WERI-Rb-1 (cell line): ENCODE measurements around the gene FAM120AOS.

Experiments
- DNase-seq: peaks from one replicate; pipeline ENCODE4 v3.0.0-alpha.2; 2020
- H3K27ac ChIP-seq: fragments of 250-450 bp; sonication (Bioruptor Pico); 2 replicates; pipeline ENCODE4 v1.5.1; 2020; ENCODE audit warnings: mild to moderate bottlenecking, moderate library complexity
- H3K27me3 ChIP-seq: fragments of 250-450 bp; sonication (Bioruptor Pico); 2 replicates; pipeline ENCODE4 v1.5.1; 2021; ENCODE audit warnings: mild to moderate bottlenecking, low read depth, moderate library complexity; ENCODE audit not compliant: insufficient read depth, severe bottlenecking
- H3K36me3 ChIP-seq: fragments of 250-450 bp; sonication (Bioruptor Pico); 2 replicates; pipeline ENCODE4 v1.5.1; 2020; ENCODE audit warnings: mild to moderate bottlenecking, moderate library complexity
- H3K4me3 ChIP-seq: 2 replicates; pipeline ENCODE4 v1.5.1; 2011; ENCODE audit warnings: low read depth, mild to moderate bottlenecking, control low read depth, low read length
- H3K9me3 ChIP-seq: fragments of 250-450 bp; sonication (Bioruptor Pico); 2 replicates; pipeline ENCODE4 v1.5.1; 2021; ENCODE audit warnings: mild to moderate bottlenecking, moderate library complexity; ENCODE audit not compliant: severe bottlenecking
- TF ChIP-seq, protein P1 (sequence below): IDR thresholded peaks from 2 replicates; pipeline ENCODE4 v1.5.1; 2011; ENCODE audit warnings: low read depth, mild to moderate bottlenecking, control low read depth, inconsistent platforms, low read length

FAM120AOS gene

DNA sequence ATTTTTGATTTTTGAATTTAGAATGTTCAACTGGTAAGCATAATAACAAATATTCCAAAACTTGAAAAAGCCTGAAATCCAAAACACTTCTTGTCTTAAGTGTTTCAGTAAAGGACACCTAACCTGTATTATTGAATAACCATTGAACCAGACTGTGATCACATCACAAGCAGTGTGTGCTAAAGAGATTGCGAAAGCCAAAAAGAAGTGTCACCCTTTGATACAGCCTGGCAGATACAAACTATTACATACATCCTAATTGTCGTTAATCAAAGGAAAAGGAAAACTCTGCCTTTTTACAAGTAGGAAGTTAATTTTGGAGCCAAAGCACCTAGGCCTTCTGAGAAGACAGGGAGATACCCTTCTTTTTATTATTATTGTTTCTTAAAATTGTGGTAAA lies 8.4 kb upstream of the FAM120AOS start:
- H3K4me3 ChIP-seq = no peak overlapping the region
- TF ChIP-seq, protein P1, sequence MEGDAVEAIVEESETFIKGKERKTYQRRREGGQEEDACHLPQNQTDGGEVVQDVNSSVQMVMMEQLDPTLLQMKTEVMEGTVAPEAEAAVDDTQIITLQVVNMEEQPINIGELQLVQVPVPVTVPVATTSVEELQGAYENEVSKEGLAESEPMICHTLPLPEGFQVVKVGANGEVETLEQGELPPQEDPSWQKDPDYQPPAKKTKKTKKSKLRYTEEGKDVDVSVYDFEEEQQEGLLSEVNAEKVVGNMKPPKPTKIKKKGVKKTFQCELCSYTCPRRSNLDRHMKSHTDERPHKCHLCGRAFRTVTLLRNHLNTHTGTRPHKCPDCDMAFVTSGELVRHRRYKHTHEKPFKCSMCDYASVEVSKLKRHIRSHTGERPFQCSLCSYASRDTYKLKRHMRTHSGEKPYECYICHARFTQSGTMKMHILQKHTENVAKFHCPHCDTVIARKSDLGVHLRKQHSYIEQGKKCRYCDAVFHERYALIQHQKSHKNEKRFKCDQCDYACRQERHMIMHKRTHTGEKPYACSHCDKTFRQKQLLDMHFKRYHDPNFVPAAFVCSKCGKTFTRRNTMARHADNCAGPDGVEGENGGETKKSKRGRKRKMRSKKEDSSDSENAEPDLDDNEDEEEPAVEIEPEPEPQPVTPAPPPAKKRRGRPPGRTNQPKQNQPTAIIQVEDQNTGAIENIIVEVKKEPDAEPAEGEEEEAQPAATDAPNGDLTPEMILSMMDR = no peak
- no peaks in the 10 kb centered on the region; the same call in 1 of the 2 replicates for H3K36me3 ChIP-seq
- no peaks in the 10 kb centered on the region for H3K27me3 ChIP-seq
- no peaks in the 10 kb centered on the region for H3K9me3 ChIP-seq
- H3K27ac ChIP-seq = no peak overlapping the region
- DNase-seq = no peak

DNA sequence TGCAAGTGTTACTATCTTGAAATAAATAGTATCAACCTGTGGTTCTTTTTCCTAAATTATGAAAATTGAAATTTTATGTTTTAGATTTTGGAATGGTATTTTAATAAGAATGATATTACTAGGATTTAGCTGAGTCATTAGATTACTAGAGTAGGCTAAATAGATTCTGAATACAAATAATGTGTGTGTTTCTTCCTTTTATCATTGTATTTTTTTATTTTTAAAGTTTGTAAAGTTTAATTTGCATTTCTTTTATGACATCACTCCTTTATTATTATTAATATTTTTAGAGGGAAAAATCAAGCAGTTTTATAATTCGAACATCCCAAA lies 8.0 kb upstream of the FAM120AOS start:
- no peaks in the 10 kb centered on the region for H3K9me3 ChIP-seq
- no peak for DNase-seq
- H3K27ac ChIP-seq = no peak overlapping the region
- H3K27me3 ChIP-seq = no peaks in the 10 kb centered on the region
- H3K4me3 ChIP-seq = no peak overlapping the region
- TF ChIP-seq, protein P1 = no peak
- H3K36me3 ChIP-seq = no peaks in the 10 kb centered on the region; the same call in 1 of the 2 replicates

DNA sequence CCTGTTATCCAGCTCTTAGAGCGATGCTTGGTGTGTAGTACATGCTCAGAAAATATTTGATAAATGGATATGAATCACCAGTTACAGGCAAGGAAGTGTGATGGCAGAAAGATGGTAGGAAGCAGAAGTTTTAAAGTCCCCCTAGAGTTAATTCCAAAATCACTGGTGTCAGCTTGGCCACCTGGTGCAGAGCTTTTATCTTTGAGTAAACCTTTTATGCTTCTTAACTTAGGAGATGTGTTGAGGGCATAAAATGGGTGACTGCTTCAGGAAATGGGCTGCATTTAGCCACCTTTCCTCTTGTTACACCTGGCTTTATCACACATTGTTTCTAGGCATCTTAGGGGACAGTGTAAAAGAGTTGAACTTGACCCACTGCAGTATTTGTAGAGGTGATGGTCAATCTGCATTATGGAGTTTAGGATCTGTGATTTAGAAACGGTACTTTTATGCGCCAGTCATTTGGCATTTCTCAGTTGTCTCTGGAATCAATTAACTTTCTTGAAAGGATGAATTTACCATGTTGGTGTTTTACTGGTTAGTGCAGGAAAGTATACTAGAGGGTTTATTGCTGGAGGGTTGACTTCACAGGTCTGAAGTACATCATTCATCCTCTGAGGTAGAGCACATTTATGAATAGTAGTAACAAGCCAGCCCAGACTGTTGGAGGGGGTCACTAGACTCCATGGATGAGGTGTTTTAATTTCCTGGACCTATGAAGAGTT lies 7.5 kb upstream of the FAM120AOS start:
- H3K4me3 ChIP-seq = no peak overlapping the region

DNA sequence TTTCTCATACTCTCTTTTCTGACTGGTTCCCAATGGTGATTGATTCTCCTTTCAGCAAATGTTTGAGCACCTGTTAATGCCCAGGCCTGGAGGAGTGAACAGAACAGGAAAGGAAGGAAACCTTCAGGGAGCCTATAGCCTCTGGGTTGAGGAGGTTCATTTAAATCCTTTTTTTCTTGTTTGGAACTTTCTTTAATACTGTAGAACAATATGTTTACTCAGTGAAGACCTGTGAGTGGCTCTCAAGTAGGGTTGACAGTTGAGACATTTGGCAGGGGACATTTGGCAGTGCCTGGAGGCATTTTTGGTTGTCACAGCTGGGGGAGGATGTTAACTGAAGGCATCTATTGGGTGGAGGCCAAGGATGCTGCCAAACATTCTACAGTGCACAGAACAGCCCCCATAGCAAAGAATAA lies 6.1 kb upstream of the FAM120AOS start:
- no peak overlapping the region for H3K4me3 ChIP-seq
- no peak for DNase-seq
- H3K27ac ChIP-seq = no peak overlapping the region
- H3K36me3 ChIP-seq = peaks cover 12% of the 10 kb centered on the region
- H3K27me3 ChIP-seq = no peaks in the 10 kb centered on the region
- no peaks in the 10 kb centered on the region for H3K9me3 ChIP-seq
- TF ChIP-seq, protein P1 = no peak

More for the DNA sequence above, 7.5 kb upstream of the FAM120AOS start:
- Histone ChIP-seq H3K27ac (no peak overlapping the region), H3K36me3 (peaks cover 3% of the 10 kb centered on the region), H3K9me3 (no peaks in the 10 kb centered on the region), H3K27me3 (no peaks in the 10 kb centered on the region)
- TF ChIP-seq, protein P1 = no peak
- no peak for DNase-seq

DNA sequence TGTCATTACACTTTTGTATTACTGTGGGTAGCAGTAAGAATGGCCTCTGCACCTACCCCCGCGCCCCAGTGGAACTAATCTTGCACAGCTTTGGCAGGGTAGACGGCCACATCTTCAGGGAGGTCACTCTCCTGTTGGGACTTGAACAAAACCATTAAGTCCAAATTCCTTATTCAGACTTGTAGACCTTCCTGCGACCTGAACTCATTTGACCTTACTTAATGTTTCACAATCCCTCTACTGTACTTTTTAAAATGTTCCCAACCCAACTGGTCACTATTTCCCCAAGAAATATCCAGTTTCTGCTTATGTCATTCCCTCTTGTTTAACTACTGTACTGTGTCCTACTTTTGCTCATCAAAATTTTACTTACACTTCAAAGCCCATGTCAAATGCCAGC lies 5.3 kb upstream of the FAM120AOS start:
- TF ChIP-seq, protein P1 = no peak
- DNase-seq = no peak
- no peak overlapping the region for H3K27ac ChIP-seq
- H3K27me3 ChIP-seq = no peaks in the 10 kb centered on the region
- no peak overlapping the region for H3K4me3 ChIP-seq
- no peaks in the 10 kb centered on the region for H3K9me3 ChIP-seq
- peaks cover 13% of the 10 kb centered on the region for H3K36me3 ChIP-seq

DNA sequence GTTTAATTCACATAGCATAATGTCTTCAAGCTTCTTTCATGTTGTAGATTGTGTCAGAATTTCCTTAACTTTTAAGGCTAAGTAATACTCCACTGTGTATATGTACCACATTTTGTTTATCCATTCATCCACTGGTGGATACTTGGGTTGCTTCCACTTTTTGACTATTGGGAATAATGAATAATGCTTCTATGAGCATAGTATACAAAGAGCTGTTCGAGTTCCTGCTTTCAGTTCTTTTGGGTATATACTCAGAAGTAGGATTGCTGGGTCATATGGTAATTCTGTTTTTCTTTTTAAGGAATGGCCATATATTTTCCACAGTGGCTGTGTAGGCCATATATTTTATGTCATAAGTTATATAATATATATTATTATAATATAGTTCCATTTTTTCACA lies 3.6 kb upstream of the FAM120AOS start:
- no peak for DNase-seq
- Histone ChIP-seq H3K4me3 (no peak overlapping the region), H3K27me3 (no peaks in the 10 kb centered on the region), H3K9me3 (no peaks in the 10 kb centered on the region), H3K36me3 (peaks cover 17% of the 10 kb centered on the region), H3K27ac (no peak overlapping the region)
- TF ChIP-seq, protein P1 = no peak
